ENCODE data around the gene PLB1.

DNA sequence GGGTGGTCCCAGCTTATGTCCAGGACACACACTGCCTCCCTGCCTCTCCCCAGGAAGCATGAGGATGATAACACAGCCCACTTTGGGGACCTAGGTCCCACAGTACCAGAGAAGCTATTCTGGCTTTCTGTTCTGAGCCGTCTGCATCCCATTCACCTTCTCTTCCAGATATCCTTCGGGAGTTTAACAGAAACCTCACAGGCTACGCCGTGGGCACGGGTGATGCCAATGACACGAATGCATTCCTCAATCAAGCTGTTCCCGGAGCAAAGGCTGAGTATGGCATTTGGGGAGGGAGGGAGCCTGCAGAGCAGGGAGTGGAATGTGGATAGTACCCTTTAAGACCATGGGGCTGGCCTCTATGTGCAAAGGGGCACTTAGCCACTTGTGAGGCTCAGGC lies 102.6 kb downstream of the PLB1 start:
- TF ChIP-seq, protein P1, sequence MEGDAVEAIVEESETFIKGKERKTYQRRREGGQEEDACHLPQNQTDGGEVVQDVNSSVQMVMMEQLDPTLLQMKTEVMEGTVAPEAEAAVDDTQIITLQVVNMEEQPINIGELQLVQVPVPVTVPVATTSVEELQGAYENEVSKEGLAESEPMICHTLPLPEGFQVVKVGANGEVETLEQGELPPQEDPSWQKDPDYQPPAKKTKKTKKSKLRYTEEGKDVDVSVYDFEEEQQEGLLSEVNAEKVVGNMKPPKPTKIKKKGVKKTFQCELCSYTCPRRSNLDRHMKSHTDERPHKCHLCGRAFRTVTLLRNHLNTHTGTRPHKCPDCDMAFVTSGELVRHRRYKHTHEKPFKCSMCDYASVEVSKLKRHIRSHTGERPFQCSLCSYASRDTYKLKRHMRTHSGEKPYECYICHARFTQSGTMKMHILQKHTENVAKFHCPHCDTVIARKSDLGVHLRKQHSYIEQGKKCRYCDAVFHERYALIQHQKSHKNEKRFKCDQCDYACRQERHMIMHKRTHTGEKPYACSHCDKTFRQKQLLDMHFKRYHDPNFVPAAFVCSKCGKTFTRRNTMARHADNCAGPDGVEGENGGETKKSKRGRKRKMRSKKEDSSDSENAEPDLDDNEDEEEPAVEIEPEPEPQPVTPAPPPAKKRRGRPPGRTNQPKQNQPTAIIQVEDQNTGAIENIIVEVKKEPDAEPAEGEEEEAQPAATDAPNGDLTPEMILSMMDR (IDR thresholded peaks at IDR 0.05) = no peak
- no peak for TF ChIP-seq POLR2A (IDR thresholded peaks at IDR 0.05)

Measured in right lobe of liver (tissue), 4 donors.